Astrocyte (in vitro differentiated cells and primary cell): Measurements from ENCODE around the gene ERCC5. TPM values are rescaled to one million over a fixed set of nuclear protein-coding genes. Genes with fewer than 3 reads are reported as not detected.

ENCODE experiments used
- DNase-seq: peaks from one replicate; pipeline ENCODE4 v3.0.0-alpha.2; 2010; ENCODE audit warnings: low read depth
- FAIRE-seq: peaks from 2 replicates; lab custom pipeline; 2011; peaks lifted over from hg19 to GRCh38; lab: Jason Lieb, UNC
- H2AFZ ChIP-seq: 2 replicates; pipeline ENCODE4 v1.6.0; 2012; ENCODE audit warnings: low read depth, low read length, inconsistent platforms
- H3K27ac ChIP-seq: 2 replicates; pipeline ENCODE4 v1.5.1; 2011; ENCODE audit warnings: low read depth, low read length, inconsistent platforms
- H3K27me3 ChIP-seq: 2 replicates; pipeline ENCODE4 v1.6.0; 2011; ENCODE audit warnings: low read length, inconsistent platforms; ENCODE audit not compliant: insufficient read depth
- H3K36me3 ChIP-seq: 2 replicates; pipeline ENCODE4 v1.5.1; 2011; ENCODE audit warnings: low read length, inconsistent platforms; ENCODE audit not compliant: insufficient read depth
- H3K4me1 ChIP-seq: 2 replicates; pipeline ENCODE4 v1.5.1; 2011; ENCODE audit warnings: low read length, inconsistent platforms; ENCODE audit not compliant: insufficient read depth
- H3K4me2 ChIP-seq: 2 replicates; pipeline ENCODE4 v1.6.0; 2012; ENCODE audit warnings: low read length, inconsistent platforms
- H3K4me3 ChIP-seq: 2 replicates; pipeline ENCODE4 v1.5.1; 2011; ENCODE audit warnings: low read depth, mild to moderate bottlenecking, low read length, inconsistent platforms; ENCODE audit not compliant: insufficient read depth
- H3K79me2 ChIP-seq: 2 replicates; pipeline ENCODE4 v1.6.0; 2012; ENCODE audit warnings: mild to moderate bottlenecking, low read length, inconsistent platforms; ENCODE audit not compliant: insufficient read depth
- H3K9ac ChIP-seq: 2 replicates; pipeline ENCODE4 v1.6.0; 2012; ENCODE audit warnings: mild to moderate bottlenecking, low read length, inconsistent platforms
- H3K9me3 ChIP-seq: 2 replicates; pipeline ENCODE4 v1.5.1; 2012; ENCODE audit warnings: low read depth, mild to moderate bottlenecking, low read length, inconsistent platforms; ENCODE audit not compliant: insufficient read depth
- H4K20me1 ChIP-seq: 2 replicates; pipeline ENCODE4 v1.6.0; 2012; ENCODE audit warnings: low read length, inconsistent platforms; ENCODE audit not compliant: insufficient read depth
- H3K27ac Mint-ChIP-seq: one replicate; pipeline ENCODE4 v1.8.0; 2021; ENCODE audit warnings: mild to moderate bottlenecking, mixed read lengths; ENCODE audit not compliant: unreplicated experiment
- H3K27me3 Mint-ChIP-seq: one replicate; pipeline ENCODE4 v1.8.0; 2021; ENCODE audit warnings: low read depth, mixed read lengths; ENCODE audit not compliant: unreplicated experiment
- H3K36me3 Mint-ChIP-seq: one replicate; pipeline ENCODE4 v1.8.0; 2021; ENCODE audit warnings: low read depth, mixed read lengths; ENCODE audit not compliant: unreplicated experiment
- H3K4me1 Mint-ChIP-seq: one replicate; pipeline ENCODE4 v1.8.0; 2021; ENCODE audit warnings: low read depth, mixed read lengths; ENCODE audit not compliant: unreplicated experiment
- H3K4me3 Mint-ChIP-seq: one replicate; pipeline ENCODE4 v1.8.0; 2021; ENCODE audit warnings: mild to moderate bottlenecking, moderate library complexity, mixed read lengths; ENCODE audit not compliant: unreplicated experiment
- H3K9me3 Mint-ChIP-seq: one replicate; pipeline ENCODE4 v1.8.0; 2021; ENCODE audit warnings: mild to moderate bottlenecking, mixed read lengths; ENCODE audit not compliant: unreplicated experiment
- EZH2 ChIP-seq: IDR thresholded peaks from 2 replicates; pipeline ENCODE4 v1.6.1; 2012; ENCODE audit warnings: mild to moderate bottlenecking, low read length, inconsistent platforms; ENCODE audit not compliant: insufficient read depth
- total RNA-seq: library from RNA; stranded (reverse); gene quantifications from 2 replicates; pipeline ENCODE4 v1.2.1, GENCODE V29; 2021
- TF ChIP-seq, protein P1 (sequence below): IDR thresholded peaks from 2 replicates; pipeline ENCODE4 v1.5.1; 2011; ENCODE audit warnings: low read depth, mild to moderate bottlenecking, inconsistent platforms, low read length, moderate library complexity; ENCODE audit not compliant: insufficient read depth

Gene ERCC5
- total RNA-seq, 1 donor from 2014 or later: 42.9 TPM

DNA sequence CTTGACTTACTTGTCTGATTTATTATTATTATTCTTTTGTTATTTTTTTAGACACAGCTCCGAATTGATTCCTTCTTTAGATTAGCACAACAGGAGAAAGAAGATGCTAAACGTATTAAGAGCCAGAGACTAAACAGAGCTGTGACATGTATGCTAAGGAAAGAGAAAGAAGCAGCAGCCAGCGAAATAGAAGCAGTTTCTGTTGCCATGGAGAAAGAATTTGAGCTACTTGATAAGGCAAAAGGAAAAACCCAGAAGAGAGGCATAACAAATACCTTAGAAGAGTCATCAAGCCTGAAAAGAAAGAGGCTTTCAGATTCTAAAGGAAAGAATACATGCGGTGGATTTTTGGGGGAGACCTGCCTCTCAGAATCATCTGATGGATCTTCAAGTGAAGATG lies 29.4 kb downstream of the ERCC5 start:
- no peak overlapping the region for H3K4me2 ChIP-seq
- no peak overlapping the region for H3K9ac ChIP-seq
- H3K27me3 Mint-ChIP-seq: no peaks in the 10 kb centered on the region
- no peak overlapping the region for H3K27ac ChIP-seq
- H3K27me3 ChIP-seq: no peaks in the 10 kb centered on the region
- H3K9me3 Mint-ChIP-seq: no peaks in the 10 kb centered on the region
- peak overlapping the region; percentile 49 for H3K27ac Mint-ChIP-seq
- no peak overlapping the region for H3K4me3 Mint-ChIP-seq
- H3K4me3 ChIP-seq: no peak overlapping the region
- no peak overlapping the region for H2AFZ ChIP-seq
- FAIRE-seq (no peak), DNase-seq (no peak)
- H3K4me1 Mint-ChIP-seq: peaks cover 37% of the 10 kb centered on the region
- no peaks in the 10 kb centered on the region for H3K9me3 ChIP-seq
- H3K36me3 Mint-ChIP-seq: peaks cover 14% of the 10 kb centered on the region
- no peaks in the 10 kb centered on the region for H3K79me2 ChIP-seq
- H3K4me1 ChIP-seq: peaks cover 20% of the 10 kb centered on the region
- TF ChIP-seq EZH2: no peak
- TF ChIP-seq, protein P1, sequence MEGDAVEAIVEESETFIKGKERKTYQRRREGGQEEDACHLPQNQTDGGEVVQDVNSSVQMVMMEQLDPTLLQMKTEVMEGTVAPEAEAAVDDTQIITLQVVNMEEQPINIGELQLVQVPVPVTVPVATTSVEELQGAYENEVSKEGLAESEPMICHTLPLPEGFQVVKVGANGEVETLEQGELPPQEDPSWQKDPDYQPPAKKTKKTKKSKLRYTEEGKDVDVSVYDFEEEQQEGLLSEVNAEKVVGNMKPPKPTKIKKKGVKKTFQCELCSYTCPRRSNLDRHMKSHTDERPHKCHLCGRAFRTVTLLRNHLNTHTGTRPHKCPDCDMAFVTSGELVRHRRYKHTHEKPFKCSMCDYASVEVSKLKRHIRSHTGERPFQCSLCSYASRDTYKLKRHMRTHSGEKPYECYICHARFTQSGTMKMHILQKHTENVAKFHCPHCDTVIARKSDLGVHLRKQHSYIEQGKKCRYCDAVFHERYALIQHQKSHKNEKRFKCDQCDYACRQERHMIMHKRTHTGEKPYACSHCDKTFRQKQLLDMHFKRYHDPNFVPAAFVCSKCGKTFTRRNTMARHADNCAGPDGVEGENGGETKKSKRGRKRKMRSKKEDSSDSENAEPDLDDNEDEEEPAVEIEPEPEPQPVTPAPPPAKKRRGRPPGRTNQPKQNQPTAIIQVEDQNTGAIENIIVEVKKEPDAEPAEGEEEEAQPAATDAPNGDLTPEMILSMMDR: no peak
- peaks cover 36% of the 10 kb centered on the region for H3K36me3 ChIP-seq
- peaks cover 8% of the 10 kb centered on the region for H4K20me1 ChIP-seq

DNA sequence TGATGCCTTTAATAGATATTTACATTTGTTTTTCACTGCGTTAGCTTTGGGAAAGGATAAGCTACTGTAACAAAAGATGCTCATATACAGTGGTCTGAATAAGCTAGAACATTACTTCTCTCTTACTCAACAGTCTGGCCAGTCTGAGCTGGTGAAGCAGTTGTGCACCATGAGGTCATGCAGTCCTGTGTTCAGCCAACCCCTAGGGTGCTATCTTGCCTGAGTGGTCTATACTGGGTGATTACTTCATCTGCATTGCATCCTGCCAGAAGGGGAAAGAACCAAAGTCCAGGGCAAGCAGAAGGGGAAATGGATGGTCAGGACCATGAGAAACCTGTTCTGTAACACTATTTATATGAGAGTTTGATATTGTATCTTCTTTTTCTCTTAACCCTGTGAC lies 31.5 kb downstream of the ERCC5 start:
- Mint-ChIP-seq H3K27me3 (no peaks in the 10 kb centered on the region), H3K9me3 (no peaks in the 10 kb centered on the region), H3K27ac (peak overlapping the region; percentile 97), H3K4me1 (peaks cover 26% of the 10 kb centered on the region), H3K36me3 (peaks cover 12% of the 10 kb centered on the region), H3K4me3 (no peak overlapping the region)
- H3K9me3 ChIP-seq: no peaks in the 10 kb centered on the region
- no peak overlapping the region for H2AFZ ChIP-seq
- no peaks in the 10 kb centered on the region for H3K79me2 ChIP-seq
- H4K20me1 ChIP-seq: no peaks in the 10 kb centered on the region
- no peaks in the 10 kb centered on the region for H3K27me3 ChIP-seq
- TF ChIP-seq EZH2: no peak
- TF ChIP-seq, protein P1: no peak
- no peak for FAIRE-seq
- peaks cover 9% of the 10 kb centered on the region for H3K4me1 ChIP-seq
- no peak overlapping the region for H3K27ac ChIP-seq
- no peak overlapping the region for H3K4me2 ChIP-seq
- peaks cover 33% of the 10 kb centered on the region for H3K36me3 ChIP-seq
- DNase-seq: peak; percentile 63
- no peak overlapping the region for H3K9ac ChIP-seq
- no peak overlapping the region for H3K4me3 ChIP-seq

DNA sequence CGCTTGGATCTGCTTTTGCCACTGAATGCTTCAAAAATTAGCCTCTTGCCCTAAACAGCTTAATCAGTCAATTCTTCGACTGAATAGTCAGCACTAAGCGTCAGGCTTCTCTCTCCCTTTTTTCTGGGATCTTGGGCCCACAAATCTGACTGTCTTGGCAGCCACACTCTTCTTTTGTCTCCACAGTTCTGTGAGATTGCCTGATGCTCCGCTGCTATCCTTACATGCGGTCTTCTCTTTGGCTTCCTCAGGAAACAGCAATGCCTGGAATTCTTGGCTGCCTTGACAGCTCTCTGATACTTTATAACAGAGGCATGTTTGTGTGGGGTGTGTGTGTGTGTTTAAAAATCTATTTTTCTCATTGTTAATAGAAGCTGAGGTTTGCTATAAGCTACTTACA lies 32.6 kb downstream of the ERCC5 start:
- Mint-ChIP-seq H3K27ac (peak overlapping the region; percentile 97), H3K4me1 (peaks cover 24% of the 10 kb centered on the region), H3K4me3 (peak overlapping the region; percentile 72), H3K36me3 (peaks cover 9% of the 10 kb centered on the region), H3K9me3 (peaks cover under 1% of the 10 kb centered on the region), H3K27me3 (no peaks in the 10 kb centered on the region)
- peaks cover 6% of the 10 kb centered on the region for H3K4me1 ChIP-seq
- peaks cover 24% of the 10 kb centered on the region for H3K36me3 ChIP-seq
- peak overlapping the region; percentile 42 for H3K9ac ChIP-seq
- TF ChIP-seq, protein P1: no peak
- peak overlapping the region; percentile 43 for H3K27ac ChIP-seq
- H3K4me3 ChIP-seq: no peak overlapping the region
- peak overlapping the region; percentile 28 for H3K4me2 ChIP-seq
- no peaks in the 10 kb centered on the region for H4K20me1 ChIP-seq
- H3K79me2 ChIP-seq: no peaks in the 10 kb centered on the region
- DNase-seq (peak; percentile 93), FAIRE-seq (no peak)
- no peaks in the 10 kb centered on the region for H3K27me3 ChIP-seq
- H3K9me3 ChIP-seq: no peaks in the 10 kb centered on the region
- no peak overlapping the region for H2AFZ ChIP-seq
